ENCODE measurements around the gene DAW1. TPM values are rescaled to one million over a fixed set of nuclear protein-coding genes. Genes with fewer than 3 reads are reported as not detected.

Gene DAW1
- total RNA-seq, 1 donor from 2014 or later = not detected

- DNase-seq (ENCODE audit: low spot score, unreplicated experiment) = no peak
- H3K9me3 Mint-ChIP-seq (ENCODE audit: low read depth) = no peaks in the 10 kb centered on the region
- no peak overlapping the region for H3K27ac Mint-ChIP-seq
- no peak overlapping the region for H3K4me3 Mint-ChIP-seq (ENCODE audit: low read depth)
- no peaks in the 10 kb centered on the region for H3K27me3 Mint-ChIP-seq
- no peaks in the 10 kb centered on the region for H3K36me3 Mint-ChIP-seq (ENCODE audit: insufficient read depth)
- H3K4me1 Mint-ChIP-seq (ENCODE audit: low read depth) = peaks cover 3% of the 10 kb centered on the region
- no peak for TF ChIP-seq CTCF (IDR thresholded peaks at IDR 0.05; ENCODE audit: unreplicated experiment)
Measured at GRCh38 chr2:227849906-227850305, 21.5 kb upstream of the DAW1 start.

GRCh38 chr2:227853204-227853629 is 18.2 kb upstream of the DAW1 start:
- TF ChIP-seq CTCF (IDR thresholded peaks at IDR 0.05; ENCODE audit: unreplicated experiment) = no peak
- no peak for DNase-seq (ENCODE audit: low spot score, unreplicated experiment)
- H3K9me3 Mint-ChIP-seq (ENCODE audit: low read depth) = no peaks in the 10 kb centered on the region
- no peak overlapping the region for H3K4me3 Mint-ChIP-seq (ENCODE audit: low read depth)
- H3K4me1 Mint-ChIP-seq (ENCODE audit: low read depth) = no peaks in the 10 kb centered on the region
- no peaks in the 10 kb centered on the region for H3K36me3 Mint-ChIP-seq (ENCODE audit: insufficient read depth)
- H3K27ac Mint-ChIP-seq = no peak overlapping the region
- no peaks in the 10 kb centered on the region for H3K27me3 Mint-ChIP-seq

GRCh38 chr2:227853765-227854271 is 17.6 kb upstream of the DAW1 start:
- no peak overlapping the region for H3K4me3 Mint-ChIP-seq (ENCODE audit: low read depth)
- TF ChIP-seq CTCF (IDR thresholded peaks at IDR 0.05; ENCODE audit: unreplicated experiment) = no peak
- H3K9me3 Mint-ChIP-seq (ENCODE audit: low read depth) = no peaks in the 10 kb centered on the region
- no peaks in the 10 kb centered on the region for H3K27me3 Mint-ChIP-seq
- DNase-seq (ENCODE audit: low spot score, unreplicated experiment) = no peak
- H3K27ac Mint-ChIP-seq = no peak overlapping the region
- no peaks in the 10 kb centered on the region for H3K4me1 Mint-ChIP-seq (ENCODE audit: low read depth)
- no peaks in the 10 kb centered on the region for H3K36me3 Mint-ChIP-seq (ENCODE audit: insufficient read depth)

GRCh38 chr2:227855440-227855839 is 16.0 kb upstream of the DAW1 start:
- Mint-ChIP-seq H3K4me3 (ENCODE audit: low read depth) (no peak overlapping the region), H3K27ac (no peak overlapping the region), H3K27me3 (no peaks in the 10 kb centered on the region), H3K4me1 (ENCODE audit: low read depth) (no peaks in the 10 kb centered on the region), H3K36me3 (ENCODE audit: insufficient read depth) (no peaks in the 10 kb centered on the region), H3K9me3 (ENCODE audit: low read depth) (no peaks in the 10 kb centered on the region)
- no peak for TF ChIP-seq CTCF (IDR thresholded peaks at IDR 0.05; ENCODE audit: unreplicated experiment)
- DNase-seq (ENCODE audit: low spot score, unreplicated experiment) = no peak

GRCh38 chr2:227856697-227857096 is 14.7 kb upstream of the DAW1 start:
- no peaks in the 10 kb centered on the region for H3K27me3 Mint-ChIP-seq

More at GRCh38 chr2:227856697-227857096, 14.7 kb upstream of the DAW1 start:
- Mint-ChIP-seq H3K27ac (no peak overlapping the region), H3K4me3 (ENCODE audit: low read depth) (no peak overlapping the region), H3K9me3 (ENCODE audit: low read depth) (no peaks in the 10 kb centered on the region), H3K36me3 (ENCODE audit: insufficient read depth) (no peaks in the 10 kb centered on the region), H3K4me1 (ENCODE audit: low read depth) (no peaks in the 10 kb centered on the region)
- DNase-seq (ENCODE audit: low spot score, unreplicated experiment) = no peak
- no peak for TF ChIP-seq CTCF (IDR thresholded peaks at IDR 0.05; ENCODE audit: unreplicated experiment)

Measured in progenitor cell of endocrine pancreas (in vitro differentiated cells).